ENCODE measurements around the gene CCL24. TPM values are rescaled to one million over a fixed set of nuclear protein-coding genes. Genes with fewer than 3 reads are reported as not detected.
"Not testable (repeated sequence)": the region's sequence is repeated elsewhere in the genome, so short reads cannot be mapped to it uniquely, and the experiment has no call there.

The CCL24 gene
- total and polyA plus RNA-seq, 2 donors: 0.19 to 0.78 TPM

DNA sequence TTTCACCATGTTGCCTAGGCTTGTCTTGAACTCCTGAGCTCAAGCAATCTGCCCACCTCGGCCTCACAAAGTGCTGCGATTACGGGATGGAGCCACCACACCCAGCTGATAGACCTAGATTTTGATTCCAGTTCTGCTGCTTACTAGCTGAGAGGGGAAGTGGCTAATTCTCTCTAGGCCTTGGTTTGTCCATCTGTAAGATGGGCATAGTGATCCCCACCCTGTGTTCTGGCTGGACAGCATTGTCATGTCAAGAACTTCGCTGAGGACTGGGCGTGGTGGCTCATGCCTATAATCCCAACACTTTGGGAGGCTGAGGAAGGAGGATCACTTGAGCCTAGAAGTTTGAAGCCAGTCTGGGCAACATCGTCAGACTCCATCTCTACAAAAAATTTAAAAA lies 17.4 kb upstream of the CCL24 start:
- Histone ChIP-seq H3K27ac (ENCODE audit: low read depth in 1 of 2, low read length in 1 of 2) (no peak overlapping the region), H3K9me3 (ENCODE audit: control insufficient read depth in 2 of 2, insufficient read depth in 1 of 2, low read length in 1 of 2) (no peaks in the 10 kb centered on the region), H3K27me3 (ENCODE audit: control insufficient read depth in 2 of 2, insufficient read depth in 1 of 2, low read length in 1 of 2) (no peaks in the 10 kb centered on the region), H3K4me3 (ENCODE audit: low read length in 2 of 2) (no peak overlapping the region), H3K36me3 (ENCODE audit: control insufficient read depth in 2 of 2, insufficient read depth in 2 of 2, low read length in 1 of 2) (no peaks in the 10 kb centered on the region), H3K4me1 (ENCODE audit: control insufficient read depth in 2 of 2, insufficient read depth in 2 of 2, low read length in 2 of 2) (no peaks in the 10 kb centered on the region)
- no peak for DNase-seq (ENCODE audit: low read depth in 6 of 9, low spot score in 9 of 9)
- WGBS: 92% methylated on average over 6 of the region's 6 CpGs

GRCh38 chr7:75829656-75830055 lies 16.1 kb upstream of the CCL24 start:
- WGBS: 88% methylated on average over 6 of the region's 6 CpGs
- not testable (repeated sequence) for H3K27me3 ChIP-seq (ENCODE audit: control insufficient read depth in 2 of 2, insufficient read depth in 1 of 2, low read length in 1 of 2)

DNA sequence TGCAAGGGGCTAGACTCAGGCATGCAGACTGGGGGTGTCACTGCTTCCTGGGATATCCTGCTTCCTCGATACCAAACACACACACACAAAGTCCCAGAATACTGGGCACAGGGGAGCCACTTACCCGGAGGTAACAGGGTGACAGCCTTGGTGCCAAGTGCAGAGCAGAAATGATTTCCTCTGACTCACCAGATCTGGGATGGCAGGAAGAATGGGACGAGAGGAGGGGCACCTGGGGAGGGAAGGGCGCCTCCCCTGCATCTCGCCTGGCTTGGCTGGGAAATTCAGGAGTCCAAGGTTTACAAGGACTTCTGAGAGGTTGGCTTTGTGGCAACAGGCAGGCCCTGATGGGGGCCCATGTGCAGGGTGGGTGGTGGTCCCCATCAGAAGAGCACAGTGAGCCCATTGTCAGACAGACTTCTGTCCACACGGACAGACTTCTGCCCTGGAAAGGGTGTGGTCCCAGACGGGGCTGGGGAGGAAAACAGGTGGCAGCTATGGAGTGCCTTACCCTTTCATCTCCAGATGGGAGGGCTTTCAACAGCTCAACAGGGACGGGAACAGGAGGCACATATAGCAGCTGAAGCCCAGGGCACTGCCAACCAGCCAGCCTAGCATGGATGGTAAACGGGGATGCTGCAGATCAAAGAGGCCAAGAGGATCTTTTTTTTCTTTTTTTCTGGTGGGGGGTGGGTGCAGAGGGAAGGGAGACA lies 9.7 kb upstream of the CCL24 start:
- no peak for DNase-seq (ENCODE audit: low read depth in 6 of 9, low spot score in 9 of 9)
- H3K4me1 ChIP-seq (ENCODE audit: control insufficient read depth in 2 of 2, insufficient read depth in 2 of 2, low read length in 2 of 2): no peaks in the 10 kb centered on the region
- H3K27ac ChIP-seq (ENCODE audit: low read depth in 1 of 2, low read length in 1 of 2): no peak overlapping the region
- WGBS: 77% methylated on average over 9 of the region's 9 CpGs
- H3K9me3 ChIP-seq (ENCODE audit: control insufficient read depth in 2 of 2, insufficient read depth in 1 of 2, low read length in 1 of 2): no peaks in the 10 kb centered on the region
- no peak overlapping the region for H3K4me3 ChIP-seq (ENCODE audit: low read length in 2 of 2)
- no peaks in the 10 kb centered on the region for H3K36me3 ChIP-seq (ENCODE audit: control insufficient read depth in 2 of 2, insufficient read depth in 2 of 2, low read length in 1 of 2)
- H3K27me3 ChIP-seq (ENCODE audit: control insufficient read depth in 2 of 2, insufficient read depth in 1 of 2, low read length in 1 of 2): no peaks in the 10 kb centered on the region

More at GRCh38 chr7:75829656-75830055, 16.1 kb upstream of the CCL24 start:
- not testable (repeated sequence) for H3K9me3 ChIP-seq (ENCODE audit: control insufficient read depth in 2 of 2, insufficient read depth in 1 of 2, low read length in 1 of 2); DNase-seq (ENCODE audit: low read depth in 6 of 9, low spot score in 9 of 9); H3K4me1 ChIP-seq (ENCODE audit: control insufficient read depth in 2 of 2, insufficient read depth in 2 of 2, low read length in 2 of 2); H3K4me3 ChIP-seq (ENCODE audit: low read length in 2 of 2); H3K36me3 ChIP-seq (ENCODE audit: control insufficient read depth in 2 of 2, insufficient read depth in 2 of 2, low read length in 1 of 2); H3K27ac ChIP-seq (ENCODE audit: low read depth in 1 of 2, low read length in 1 of 2)

- Histone ChIP-seq H3K4me3 (ENCODE audit: low read length in 2 of 2) (no peak overlapping the region), H3K27ac (ENCODE audit: low read depth in 1 of 2, low read length in 1 of 2) (no peak overlapping the region), H3K27me3 (ENCODE audit: control insufficient read depth in 2 of 2, insufficient read depth in 1 of 2, low read length in 1 of 2) (no peaks in the 10 kb centered on the region), H3K4me1 (ENCODE audit: control insufficient read depth in 2 of 2, insufficient read depth in 2 of 2, low read length in 2 of 2) (no peaks in the 10 kb centered on the region), H3K36me3 (ENCODE audit: control insufficient read depth in 2 of 2, insufficient read depth in 2 of 2, low read length in 1 of 2) (no peaks in the 10 kb centered on the region), H3K9me3 (ENCODE audit: control insufficient read depth in 2 of 2, insufficient read depth in 1 of 2, low read length in 1 of 2) (no peaks in the 10 kb centered on the region)
- no peak for DNase-seq (ENCODE audit: low read depth in 6 of 9, low spot score in 9 of 9)
- 95% methylated on average over 1 of the region's 1 CpG for WGBS
Measured at GRCh38 chr7:75820688-75821087, 7.1 kb upstream of the CCL24 start.

DNA sequence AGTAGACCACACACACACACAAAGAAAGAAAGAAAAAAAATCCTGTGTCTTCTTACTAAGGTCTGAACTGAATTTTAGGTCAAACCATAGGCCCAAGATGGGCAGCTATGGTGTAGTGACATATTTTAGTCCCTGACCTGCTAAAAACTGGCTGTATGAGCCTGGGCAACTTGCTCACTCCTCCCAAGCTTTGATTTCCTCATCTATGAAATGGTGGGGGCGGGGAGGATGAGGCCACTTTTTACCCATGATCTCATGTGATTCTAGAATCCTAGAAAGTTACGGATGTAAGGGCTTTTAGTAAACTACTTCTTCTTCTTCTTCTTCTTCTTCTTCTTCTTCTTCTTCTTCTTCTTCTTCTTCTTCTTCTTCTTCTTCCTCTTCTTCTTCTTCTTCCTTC lies 6.1 kb upstream of the CCL24 start:
- Histone ChIP-seq H3K27ac (ENCODE audit: low read depth in 1 of 2, low read length in 1 of 2) (no peak overlapping the region), H3K9me3 (ENCODE audit: control insufficient read depth in 2 of 2, insufficient read depth in 1 of 2, low read length in 1 of 2) (no peaks in the 10 kb centered on the region)
- DNase-seq (ENCODE audit: low read depth in 6 of 9, low spot score in 9 of 9): no peak

GRCh38 chr7:75818472-75818871 lies 4.9 kb upstream of the CCL24 start:
- H3K4me3 ChIP-seq (ENCODE audit: low read length in 2 of 2): no peak overlapping the region
- peaks cover 0 to 10% of the 10 kb centered on the region in 2 donors for H3K27me3 ChIP-seq (ENCODE audit: control insufficient read depth in 2 of 2, insufficient read depth in 1 of 2, low read length in 1 of 2)
- WGBS: 75% methylated on average over 5 of the region's 5 CpGs
- no peaks in the 10 kb centered on the region for H3K9me3 ChIP-seq (ENCODE audit: control insufficient read depth in 2 of 2, insufficient read depth in 1 of 2, low read length in 1 of 2)
- no peak for DNase-seq (ENCODE audit: low read depth in 6 of 9, low spot score in 9 of 9)
- no peaks in the 10 kb centered on the region for H3K4me1 ChIP-seq (ENCODE audit: control insufficient read depth in 2 of 2, insufficient read depth in 2 of 2, low read length in 2 of 2)
- no peak overlapping the region for H3K27ac ChIP-seq (ENCODE audit: low read depth in 1 of 2, low read length in 1 of 2)
- no peaks in the 10 kb centered on the region for H3K36me3 ChIP-seq (ENCODE audit: control insufficient read depth in 2 of 2, insufficient read depth in 2 of 2, low read length in 1 of 2)

More for the DNA sequence above, 6.1 kb upstream of the CCL24 start:
- Histone ChIP-seq H3K36me3 (ENCODE audit: control insufficient read depth in 2 of 2, insufficient read depth in 2 of 2, low read length in 1 of 2) (no peaks in the 10 kb centered on the region), H3K4me1 (ENCODE audit: control insufficient read depth in 2 of 2, insufficient read depth in 2 of 2, low read length in 2 of 2) (no peaks in the 10 kb centered on the region), H3K4me3 (ENCODE audit: low read length in 2 of 2) (no peak overlapping the region), H3K27me3 (ENCODE audit: control insufficient read depth in 2 of 2, insufficient read depth in 1 of 2, low read length in 1 of 2) (peaks cover 0 to 4% of the 10 kb centered on the region in 2 donors)
- WGBS: 88% methylated on average over 2 of the region's 2 CpGs

- no peak overlapping the region for H3K4me3 ChIP-seq (ENCODE audit: low read length in 2 of 2)
- no peaks in the 10 kb centered on the region for H3K9me3 ChIP-seq (ENCODE audit: control insufficient read depth in 2 of 2, insufficient read depth in 1 of 2, low read length in 1 of 2)
- no peaks in the 10 kb centered on the region for H3K4me1 ChIP-seq (ENCODE audit: control insufficient read depth in 2 of 2, insufficient read depth in 2 of 2, low read length in 2 of 2)
- H3K27ac ChIP-seq (ENCODE audit: low read depth in 1 of 2, low read length in 1 of 2): no peak overlapping the region
- no peaks in the 10 kb centered on the region for H3K36me3 ChIP-seq (ENCODE audit: control insufficient read depth in 2 of 2, insufficient read depth in 2 of 2, low read length in 1 of 2)
- DNase-seq (ENCODE audit: low read depth in 6 of 9, low spot score in 9 of 9): no peak
- 81% methylated on average over 6 of the region's 6 CpGs for WGBS
- peaks cover 0 to 10% of the 10 kb centered on the region in 2 donors for H3K27me3 ChIP-seq (ENCODE audit: control insufficient read depth in 2 of 2, insufficient read depth in 1 of 2, low read length in 1 of 2)
Measured at GRCh38 chr7:75817116-75817515, 3.5 kb upstream of the CCL24 start.

DNA sequence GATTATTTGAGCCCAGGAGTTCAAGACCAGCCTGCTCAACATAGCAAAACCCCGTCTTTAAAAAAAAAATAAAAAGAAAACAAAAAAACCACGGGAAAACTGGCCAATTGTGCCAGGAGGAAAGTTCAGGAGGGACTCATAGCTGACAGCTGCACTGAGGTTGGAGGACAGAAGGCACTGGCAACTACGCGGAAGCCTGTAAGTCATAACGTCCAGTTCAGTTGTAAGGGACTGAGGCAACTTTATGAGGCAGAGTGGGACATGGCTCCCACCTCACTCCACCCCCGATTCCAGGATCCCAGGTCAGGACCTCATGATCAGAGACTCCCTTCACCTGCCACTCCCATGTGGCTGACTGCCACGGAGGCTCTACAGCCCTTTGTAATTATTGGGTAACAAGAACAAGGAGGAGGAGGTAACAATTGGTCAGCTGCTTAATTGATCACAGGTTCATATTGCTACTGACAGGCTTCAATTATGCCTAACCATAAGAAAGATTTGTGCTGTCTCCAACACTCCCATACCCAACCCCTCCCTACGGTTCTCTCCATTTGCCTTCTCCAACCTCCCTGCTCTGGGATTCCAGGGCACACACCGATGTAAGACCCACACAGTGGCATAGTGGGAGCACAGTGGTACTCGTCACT lies 1.9 kb upstream of the CCL24 start:
- H3K36me3 ChIP-seq (ENCODE audit: control insufficient read depth in 2 of 2, insufficient read depth in 2 of 2, low read length in 1 of 2): no peaks in the 10 kb centered on the region
- WGBS: 83% methylated on average over 10 of the region's 10 CpGs
- H3K27me3 ChIP-seq (ENCODE audit: control insufficient read depth in 2 of 2, insufficient read depth in 1 of 2, low read length in 1 of 2): peaks cover 0 to 10% of the 10 kb centered on the region in 2 donors
- H3K4me1 ChIP-seq (ENCODE audit: control insufficient read depth in 2 of 2, insufficient read depth in 2 of 2, low read length in 2 of 2): no peaks in the 10 kb centered on the region
- H3K27ac ChIP-seq (ENCODE audit: low read depth in 1 of 2, low read length in 1 of 2): no peak overlapping the region
- H3K4me3 ChIP-seq (ENCODE audit: low read length in 2 of 2): no peak overlapping the region
- DNase-seq (ENCODE audit: low read depth in 6 of 9, low spot score in 9 of 9): no peak
- no peaks in the 10 kb centered on the region for H3K9me3 ChIP-seq (ENCODE audit: control insufficient read depth in 2 of 2, insufficient read depth in 1 of 2, low read length in 1 of 2)

- no peaks in the 10 kb centered on the region for H3K36me3 ChIP-seq (ENCODE audit: control insufficient read depth in 2 of 2, insufficient read depth in 2 of 2, low read length in 1 of 2)
- no peaks in the 10 kb centered on the region for H3K9me3 ChIP-seq (ENCODE audit: control insufficient read depth in 2 of 2, insufficient read depth in 1 of 2, low read length in 1 of 2)
- H3K4me3 ChIP-seq (ENCODE audit: low read length in 2 of 2): no peak overlapping the region
- no peaks in the 10 kb centered on the region for H3K4me1 ChIP-seq (ENCODE audit: control insufficient read depth in 2 of 2, insufficient read depth in 2 of 2, low read length in 2 of 2)
- H3K27ac ChIP-seq (ENCODE audit: low read depth in 1 of 2, low read length in 1 of 2): no peak overlapping the region
- 94% methylated on average over 13 of the region's 13 CpGs for WGBS
- DNase-seq (ENCODE audit: low read depth in 6 of 9, low spot score in 9 of 9): no peak
- peaks cover 0 to 10% of the 10 kb centered on the region in 2 donors for H3K27me3 ChIP-seq (ENCODE audit: control insufficient read depth in 2 of 2, insufficient read depth in 1 of 2, low read length in 1 of 2)
Measured at GRCh38 chr7:75814407-75814947, 871 bp upstream of the CCL24 start.
